ENCODE data around the gene LPCAT2. TPM values are rescaled to one million over a fixed set of nuclear protein-coding genes. Genes with fewer than 3 reads are reported as not detected.

The LPCAT2 gene
- total and polyA plus RNA-seq, 2 experiments from 2014 or later = 7.8 to 23.8 TPM

DNA sequence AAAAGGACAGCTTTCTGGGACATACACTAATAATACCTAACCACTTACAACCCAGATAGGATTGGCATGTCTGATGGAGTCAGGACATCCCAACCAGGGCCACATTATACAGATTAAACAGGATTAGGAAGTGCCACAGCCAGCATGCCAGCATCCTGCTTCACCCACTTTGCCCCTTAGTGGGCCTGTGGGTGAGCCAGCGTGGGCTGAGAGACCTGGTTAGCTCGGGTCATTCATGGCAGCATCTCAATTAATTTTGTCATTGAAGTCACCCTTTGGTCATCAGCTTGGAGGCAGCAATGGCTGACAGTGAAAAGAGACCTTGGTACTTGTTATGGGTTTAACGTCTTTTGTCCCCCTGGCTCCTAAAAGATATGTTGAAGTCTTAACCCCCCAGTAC, 117.0 kb downstream of the LPCAT2 start (continued):
- TF ChIP-seq, protein P1, sequence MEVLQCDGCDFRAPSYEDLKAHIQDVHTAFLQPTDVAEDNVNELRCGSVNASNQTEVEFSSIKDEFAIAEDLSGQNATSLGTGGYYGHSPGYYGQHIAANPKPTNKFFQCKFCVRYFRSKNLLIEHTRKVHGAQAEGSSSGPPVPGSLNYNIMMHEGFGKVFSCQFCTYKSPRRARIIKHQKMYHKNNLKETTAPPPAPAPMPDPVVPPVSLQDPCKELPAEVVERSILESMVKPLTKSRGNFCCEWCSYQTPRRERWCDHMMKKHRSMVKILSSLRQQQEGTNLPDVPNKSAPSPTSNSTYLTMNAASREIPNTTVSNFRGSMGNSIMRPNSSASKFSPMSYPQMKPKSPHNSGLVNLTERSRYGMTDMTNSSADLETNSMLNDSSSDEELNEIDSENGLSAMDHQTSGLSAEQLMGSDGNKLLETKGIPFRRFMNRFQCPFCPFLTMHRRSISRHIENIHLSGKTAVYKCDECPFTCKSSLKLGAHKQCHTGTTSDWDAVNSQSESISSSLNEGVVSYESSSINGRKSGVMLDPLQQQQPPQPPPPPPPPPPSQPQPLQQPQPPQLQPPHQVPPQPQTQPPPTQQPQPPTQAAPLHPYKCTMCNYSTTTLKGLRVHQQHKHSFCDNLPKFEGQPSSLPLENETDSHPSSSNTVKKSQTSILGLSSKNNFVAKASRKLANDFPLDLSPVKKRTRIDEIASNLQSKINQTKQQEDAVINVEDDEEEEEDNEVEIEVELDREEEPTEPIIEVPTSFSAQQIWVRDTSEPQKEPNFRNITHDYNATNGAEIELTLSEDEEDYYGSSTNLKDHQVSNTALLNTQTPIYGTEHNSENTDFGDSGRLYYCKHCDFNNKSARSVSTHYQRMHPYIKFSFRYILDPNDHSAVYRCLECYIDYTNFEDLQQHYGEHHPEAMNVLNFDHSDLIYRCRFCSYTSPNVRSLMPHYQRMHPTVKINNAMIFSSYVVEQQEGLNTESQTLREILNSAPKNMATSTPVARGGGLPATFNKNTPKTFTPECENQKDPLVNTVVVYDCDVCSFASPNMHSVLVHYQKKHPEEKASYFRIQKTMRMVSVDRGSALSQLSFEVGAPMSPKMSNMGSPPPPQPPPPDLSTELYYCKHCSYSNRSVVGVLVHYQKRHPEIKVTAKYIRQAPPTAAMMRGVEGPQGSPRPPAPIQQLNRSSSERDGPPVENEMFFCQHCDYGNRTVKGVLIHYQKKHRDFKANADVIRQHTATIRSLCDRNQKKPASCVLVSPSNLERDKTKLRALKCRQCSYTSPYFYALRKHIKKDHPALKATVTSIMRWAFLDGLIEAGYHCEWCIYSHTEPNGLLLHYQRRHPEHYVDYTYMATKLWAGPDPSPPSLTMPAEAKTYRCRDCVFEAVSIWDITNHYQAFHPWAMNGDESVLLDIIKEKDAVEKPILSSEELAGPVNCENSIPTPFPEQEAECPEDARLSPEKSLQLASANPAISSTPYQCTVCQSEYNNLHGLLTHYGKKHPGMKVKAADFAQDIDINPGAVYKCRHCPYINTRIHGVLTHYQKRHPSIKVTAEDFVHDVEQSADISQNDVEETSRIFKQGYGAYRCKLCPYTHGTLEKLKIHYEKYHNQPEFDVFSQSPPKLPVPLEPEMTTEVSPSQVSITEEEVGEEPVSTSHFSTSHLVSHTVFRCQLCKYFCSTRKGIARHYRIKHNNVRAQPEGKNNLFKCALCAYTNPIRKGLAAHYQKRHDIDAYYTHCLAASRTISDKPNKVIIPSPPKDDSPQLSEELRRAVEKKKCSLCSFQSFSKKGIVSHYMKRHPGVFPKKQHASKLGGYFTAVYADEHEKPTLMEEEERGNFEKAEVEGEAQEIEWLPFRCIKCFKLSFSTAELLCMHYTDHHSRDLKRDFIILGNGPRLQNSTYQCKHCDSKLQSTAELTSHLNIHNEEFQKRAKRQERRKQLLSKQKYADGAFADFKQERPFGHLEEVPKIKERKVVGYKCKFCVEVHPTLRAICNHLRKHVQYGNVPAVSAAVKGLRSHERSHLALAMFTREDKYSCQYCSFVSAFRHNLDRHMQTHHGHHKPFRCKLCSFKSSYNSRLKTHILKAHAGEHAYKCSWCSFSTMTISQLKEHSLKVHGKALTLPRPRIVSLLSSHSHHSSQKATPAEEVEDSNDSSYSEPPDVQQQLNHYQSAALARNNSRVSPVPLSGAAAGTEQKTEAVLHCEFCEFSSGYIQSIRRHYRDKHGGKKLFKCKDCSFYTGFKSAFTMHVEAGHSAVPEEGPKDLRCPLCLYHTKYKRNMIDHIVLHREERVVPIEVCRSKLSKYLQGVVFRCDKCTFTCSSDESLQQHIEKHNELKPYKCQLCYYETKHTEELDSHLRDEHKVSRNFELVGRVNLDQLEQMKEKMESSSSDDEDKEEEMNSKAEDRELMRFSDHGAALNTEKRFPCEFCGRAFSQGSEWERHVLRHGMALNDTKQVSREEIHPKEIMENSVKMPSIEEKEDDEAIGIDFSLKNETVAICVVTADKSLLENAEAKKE (CRISPR knock-in tag; IDR thresholded peaks at IDR 0.05) = no peak
- no peak for TF ChIP-seq POLR2AphosphoS5 (IDR thresholded peaks at IDR 0.05; ENCODE audit: low read depth)
- no peak for TF ChIP-seq ETS1 (IDR thresholded peaks at IDR 0.05)
- no peak for TF ChIP-seq EZH2phosphoT487 (IDR thresholded peaks at IDR 0.05; ENCODE audit: unreplicated experiment)

- H3K4me3 ChIP-seq = no peak overlapping the region
- DNase-seq (ENCODE audit: low spot score) = no peak
- no peaks in the 10 kb centered on the region for H4K20me1 ChIP-seq (replicated peaks; ENCODE audit: insufficient read depth)
- no peak overlapping the region for H2AFZ ChIP-seq
- no peak overlapping the region for H3K27ac Mint-ChIP-seq
- ATAC-seq = no peak
- H3F3A ChIP-seq (replicated peaks; ENCODE audit: low read depth) = no peaks in the 10 kb centered on the region
- H3K79me2 ChIP-seq (replicated peaks; ENCODE audit: insufficient read depth) = no peaks in the 10 kb centered on the region
- peaks cover 9% of the 10 kb centered on the region; the same call in 1 of the 2 replicates for H3K4me1 ChIP-seq (ENCODE audit: insufficient read depth)
- peaks cover 4% of the 10 kb centered on the region for H3K27me3 Mint-ChIP-seq (ENCODE audit: insufficient read depth, low read depth, poor library complexity)
- peaks cover 6% of the 10 kb centered on the region; the same call in 2 of the 3 replicates for H3K4me1 Mint-ChIP-seq
- H3K27ac ChIP-seq (ENCODE audit: low read depth) = no peak overlapping the region
- peaks cover 13% of the 10 kb centered on the region for H3K9me2 ChIP-seq (ENCODE audit: insufficient read depth)
- H3K4me2 ChIP-seq = no peak overlapping the region
- H3K9me3 Mint-ChIP-seq = peaks cover 47% of the 10 kb centered on the region
- H3K36me3 Mint-ChIP-seq (ENCODE audit: low read depth) = peaks cover 20% of the 10 kb centered on the region; the same call in 1 of the 3 replicates
- peaks cover 14% of the 10 kb centered on the region for H3K36me3 ChIP-seq (ENCODE audit: insufficient read depth)
- no peaks in the 10 kb centered on the region for H3K27me3 ChIP-seq (ENCODE audit: insufficient read depth)
- H3K4me3 Mint-ChIP-seq = no peak overlapping the region
- TF ChIP-seq EZH2phosphoT487 (IDR thresholded peaks at IDR 0.05; ENCODE audit: unreplicated experiment) (no peak), POLR2AphosphoS5 (IDR thresholded peaks at IDR 0.05; ENCODE audit: low read depth) (no peak), ETS1 (IDR thresholded peaks at IDR 0.05) (no peak), ZNF331 (CRISPR knock-in tag; IDR thresholded peaks at IDR 0.05; ENCODE audit: low read depth) (no peak), NANOG (IDR thresholded peaks at IDR 0.05; ENCODE audit: borderline replicate concordance) (no peak), JUNB (IDR thresholded peaks at IDR 0.05; ENCODE audit: unreplicated experiment) (no peak), ZNF114 (CRISPR knock-in tag; IDR thresholded peaks at IDR 0.05) (no peak), EZH2 (IDR thresholded peaks at IDR 0.05; ENCODE audit: low read depth, unreplicated experiment) (no peak)
- TF ChIP-seq, protein P2, sequence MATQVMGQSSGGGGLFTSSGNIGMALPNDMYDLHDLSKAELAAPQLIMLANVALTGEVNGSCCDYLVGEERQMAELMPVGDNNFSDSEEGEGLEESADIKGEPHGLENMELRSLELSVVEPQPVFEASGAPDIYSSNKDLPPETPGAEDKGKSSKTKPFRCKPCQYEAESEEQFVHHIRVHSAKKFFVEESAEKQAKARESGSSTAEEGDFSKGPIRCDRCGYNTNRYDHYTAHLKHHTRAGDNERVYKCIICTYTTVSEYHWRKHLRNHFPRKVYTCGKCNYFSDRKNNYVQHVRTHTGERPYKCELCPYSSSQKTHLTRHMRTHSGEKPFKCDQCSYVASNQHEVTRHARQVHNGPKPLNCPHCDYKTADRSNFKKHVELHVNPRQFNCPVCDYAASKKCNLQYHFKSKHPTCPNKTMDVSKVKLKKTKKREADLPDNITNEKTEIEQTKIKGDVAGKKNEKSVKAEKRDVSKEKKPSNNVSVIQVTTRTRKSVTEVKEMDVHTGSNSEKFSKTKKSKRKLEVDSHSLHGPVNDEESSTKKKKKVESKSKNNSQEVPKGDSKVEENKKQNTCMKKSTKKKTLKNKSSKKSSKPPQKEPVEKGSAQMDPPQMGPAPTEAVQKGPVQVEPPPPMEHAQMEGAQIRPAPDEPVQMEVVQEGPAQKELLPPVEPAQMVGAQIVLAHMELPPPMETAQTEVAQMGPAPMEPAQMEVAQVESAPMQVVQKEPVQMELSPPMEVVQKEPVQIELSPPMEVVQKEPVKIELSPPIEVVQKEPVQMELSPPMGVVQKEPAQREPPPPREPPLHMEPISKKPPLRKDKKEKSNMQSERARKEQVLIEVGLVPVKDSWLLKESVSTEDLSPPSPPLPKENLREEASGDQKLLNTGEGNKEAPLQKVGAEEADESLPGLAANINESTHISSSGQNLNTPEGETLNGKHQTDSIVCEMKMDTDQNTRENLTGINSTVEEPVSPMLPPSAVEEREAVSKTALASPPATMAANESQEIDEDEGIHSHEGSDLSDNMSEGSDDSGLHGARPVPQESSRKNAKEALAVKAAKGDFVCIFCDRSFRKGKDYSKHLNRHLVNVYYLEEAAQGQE (IDR thresholded peaks at IDR 0.05; ENCODE audit: unreplicated experiment) = no peak
Measured at GRCh38 chr16:55628306-55628968, 119.6 kb downstream of the LPCAT2 start.
